ENCODE data around the gene CCDC144A. TPM values are rescaled to one million over a fixed set of nuclear protein-coding genes. Genes with fewer than 3 reads are reported as not detected.
"Not testable (repeated sequence)": the region's sequence is repeated elsewhere in the genome, so short reads cannot be mapped to it uniquely, and the experiment has no call there.

Gene CCDC144A, protein sequence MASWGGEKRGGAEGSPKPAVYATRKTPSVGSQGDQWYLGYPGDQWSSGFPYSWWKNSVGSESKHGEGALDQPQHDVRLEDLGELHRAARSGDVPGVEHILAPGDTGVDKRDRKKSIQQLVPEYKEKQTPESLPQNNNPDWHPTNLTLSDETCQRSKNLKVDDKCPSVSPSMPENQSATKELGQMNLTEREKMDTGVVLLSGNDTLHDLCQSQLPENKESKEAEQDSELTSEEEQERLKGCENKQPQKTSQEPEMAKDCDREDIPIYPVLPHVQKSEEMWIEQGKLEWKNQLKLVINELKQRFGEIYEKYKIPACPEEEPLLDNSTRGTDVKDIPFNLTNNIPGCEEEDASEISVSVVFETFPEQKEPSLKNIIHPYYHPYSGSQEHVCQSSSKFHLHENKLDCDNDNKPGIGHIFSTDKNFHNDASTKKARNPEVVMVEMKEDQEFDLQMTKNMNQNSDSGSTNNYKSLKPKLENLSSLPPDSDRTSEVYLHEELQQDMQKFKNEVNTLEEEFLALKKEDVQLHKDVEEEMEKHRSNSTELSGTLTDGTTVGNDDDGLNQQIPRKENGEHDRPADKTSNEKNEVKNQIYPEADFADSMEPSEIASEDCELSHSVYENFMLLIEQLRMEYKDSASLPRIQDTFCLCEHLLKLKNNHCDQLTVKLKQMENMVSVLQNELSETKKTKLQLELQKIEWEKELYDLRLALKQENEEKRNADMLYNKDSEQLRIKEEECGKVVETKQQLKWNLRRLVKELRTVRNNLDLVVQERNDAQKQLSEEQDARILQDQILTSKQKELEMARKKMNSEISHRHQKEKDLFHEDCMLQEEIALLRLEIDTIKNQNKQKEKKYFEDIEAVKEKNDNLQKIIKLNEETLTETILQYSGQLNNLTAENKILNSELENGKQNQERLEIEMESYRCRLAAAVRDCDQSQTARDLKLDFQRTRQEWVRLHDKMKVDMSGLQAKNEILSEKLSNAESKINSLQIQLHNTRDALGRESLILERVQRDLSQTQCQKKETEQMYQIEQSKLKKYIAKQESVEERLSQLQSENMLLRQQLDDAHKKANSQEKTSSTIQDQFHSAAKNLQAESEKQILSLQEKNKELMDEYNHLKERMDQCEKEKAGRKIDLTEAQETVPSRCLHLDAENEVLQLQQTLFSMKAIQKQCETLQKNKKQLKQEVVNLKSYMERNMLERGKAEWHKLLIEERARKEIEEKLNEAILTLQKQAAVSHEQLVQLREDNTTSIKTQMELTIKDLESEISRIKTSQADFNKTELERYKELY (N-terminal part only)
- 6.5 TPM for total RNA-seq
- polyA plus RNA-seq (ENCODE audit: insufficient read depth in 1 of 8, insufficient read length in 8 of 8, low replicate concordance in 1 of 8), result 1 to 10 TPM in 4 of 8 donors, under 1 TPM in 4; 0.38 to 7.7 (median 1.6) TPM
- long read RNA-seq, donor 1, result 0 reads
- long read RNA-seq, donor 2, result 0 reads
- long read RNA-seq, donor 3, result 0 reads
- long read RNA-seq, donor 4, result 0 reads
- long read RNA-seq, donor 5, partial matches to known transcripts, result 0 of 1 reads
- long read RNA-seq, donor 5, other reads (novel, unspliced or antisense), result 0 of 1 reads
- long read RNA-seq, donor 6, result 0 reads
- long read RNA-seq, donor 7, result 0 reads
- long read RNA-seq, donor 8, result 0 reads
- long read RNA-seq, donor 9, result 0 reads
- long read RNA-seq, donor 10, result 0 reads
- long read RNA-seq, donor 11, result 0 reads

DNA sequence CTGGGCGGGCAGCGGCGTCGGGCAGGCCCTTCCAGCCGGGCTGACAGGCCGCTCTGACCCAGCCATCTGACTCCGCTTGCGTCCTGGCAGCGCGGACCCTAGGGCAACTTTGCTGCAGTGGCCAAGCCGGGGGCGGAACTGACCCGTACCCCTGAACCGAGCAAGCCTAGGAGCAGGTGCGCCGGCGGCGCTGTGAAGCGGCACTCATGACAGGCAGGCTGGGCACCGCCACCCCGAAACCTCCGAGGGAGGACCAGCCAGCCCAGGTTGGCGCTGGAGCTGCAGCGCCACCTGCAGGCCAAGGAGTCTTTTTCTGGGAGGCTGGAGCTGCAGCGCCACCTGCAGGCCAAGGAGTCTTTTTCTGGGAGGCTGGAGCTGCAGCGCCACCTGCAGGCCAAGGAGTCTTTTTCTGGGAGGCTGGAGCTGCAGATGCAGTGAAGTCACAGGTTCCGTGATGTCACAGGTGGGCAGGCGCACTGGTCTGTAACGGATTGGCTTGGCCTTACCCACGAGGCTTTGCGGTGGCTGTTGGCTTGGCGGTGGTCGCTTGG lies at the start of gene CCDC144A:
TSS of gene CCDC144A (plus strand) at position 511 of the 551 bp plus-strand sequence. CDS start 160 bp downstream, outside the sequence.
- H3K27ac ChIP-seq (ENCODE audit: low read length); H3K4me1 ChIP-seq (ENCODE audit: control insufficient read depth, insufficient read depth, low read length); H3K4me3 ChIP-seq (ENCODE audit: low read length); H3K9me3 ChIP-seq (replicated peaks; ENCODE audit: control insufficient read depth, low read depth, low read length); H3K27me3 ChIP-seq (ENCODE audit: control insufficient read depth, insufficient read depth, low read length); H3K36me3 ChIP-seq (ENCODE audit: control insufficient read depth, insufficient read depth, low read length); DNase-seq: not testable (repeated sequence)
- WGBS (ENCODE audit: insufficient coverage), result 74% methylated on average over 30 of the region's 33 CpGs

DNA sequence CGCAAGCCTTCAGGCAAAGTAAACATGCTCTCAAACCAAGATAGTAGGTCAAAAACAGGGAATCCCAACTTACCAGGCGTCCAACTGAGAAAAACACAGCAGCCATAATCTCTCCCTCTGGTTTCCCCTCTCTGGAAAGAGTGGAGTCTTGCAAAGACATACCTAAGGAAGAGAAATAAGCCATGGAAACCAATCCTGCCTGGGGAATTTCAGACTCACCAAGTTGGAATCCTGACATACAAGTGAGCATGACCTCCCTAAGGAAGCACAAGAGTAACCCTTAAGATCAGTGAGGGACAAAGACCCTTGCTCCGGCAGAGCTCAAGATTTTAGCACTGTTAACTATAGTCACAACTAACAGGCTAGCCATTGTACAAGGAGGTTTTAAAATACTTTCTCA lies 40.5 kb upstream of the CCDC144A start:
- Histone ChIP-seq H3K4me1 (ENCODE audit: control insufficient read depth, insufficient read depth, low read length) (peaks cover 6% of the 10 kb centered on the region), H3K9me3 (replicated peaks; ENCODE audit: control insufficient read depth, low read depth, low read length) (no peaks in the 10 kb centered on the region), H3K4me3 (ENCODE audit: low read length) (no peak overlapping the region), H3K36me3 (ENCODE audit: control insufficient read depth, insufficient read depth, low read length) (peaks cover 7% of the 10 kb centered on the region), H3K27ac (ENCODE audit: low read length) (no peak overlapping the region), H3K27me3 (ENCODE audit: control insufficient read depth, insufficient read depth, low read length) (no peaks in the 10 kb centered on the region)
- no CpG with 5 or more reads among the region's 3 CpGs for WGBS (ENCODE audit: insufficient coverage)
- no peak for DNase-seq

DNA sequence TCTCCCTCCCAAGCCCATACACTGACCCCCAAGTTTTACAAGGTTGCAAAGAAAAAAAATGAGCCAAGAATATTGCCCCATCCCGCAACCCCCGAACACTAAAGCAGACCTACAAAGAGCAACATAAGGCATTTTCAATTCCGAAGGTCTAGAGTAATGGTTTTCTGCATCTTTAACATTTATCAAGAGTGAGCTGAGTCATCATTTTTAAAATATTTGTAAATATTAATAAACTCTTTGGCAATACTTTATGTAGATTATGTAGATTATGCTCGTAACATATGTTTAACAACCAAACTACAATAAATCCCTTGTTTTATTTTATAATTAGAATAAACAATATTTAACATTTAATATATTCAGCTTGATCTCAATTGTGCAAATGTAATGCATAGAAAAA lies 37.8 kb upstream of the CCDC144A start:
- no CpG with 5 or more reads among the region's 4 CpGs for whole genome bisulfite sequencing (ENCODE audit: insufficient coverage)
- Histone ChIP-seq H3K27ac (ENCODE audit: low read length) (no peak overlapping the region), H3K36me3 (ENCODE audit: control insufficient read depth, insufficient read depth, low read length) (peaks cover 5% of the 10 kb centered on the region), H3K9me3 (replicated peaks; ENCODE audit: control insufficient read depth, low read depth, low read length) (no peaks in the 10 kb centered on the region), H3K4me3 (ENCODE audit: low read length) (peak overlapping the region; percentile 92), H3K27me3 (ENCODE audit: control insufficient read depth, insufficient read depth, low read length) (no peaks in the 10 kb centered on the region), H3K4me1 (ENCODE audit: control insufficient read depth, insufficient read depth, low read length) (peaks cover 6% of the 10 kb centered on the region)
- DNase-seq, result no peak

DNA sequence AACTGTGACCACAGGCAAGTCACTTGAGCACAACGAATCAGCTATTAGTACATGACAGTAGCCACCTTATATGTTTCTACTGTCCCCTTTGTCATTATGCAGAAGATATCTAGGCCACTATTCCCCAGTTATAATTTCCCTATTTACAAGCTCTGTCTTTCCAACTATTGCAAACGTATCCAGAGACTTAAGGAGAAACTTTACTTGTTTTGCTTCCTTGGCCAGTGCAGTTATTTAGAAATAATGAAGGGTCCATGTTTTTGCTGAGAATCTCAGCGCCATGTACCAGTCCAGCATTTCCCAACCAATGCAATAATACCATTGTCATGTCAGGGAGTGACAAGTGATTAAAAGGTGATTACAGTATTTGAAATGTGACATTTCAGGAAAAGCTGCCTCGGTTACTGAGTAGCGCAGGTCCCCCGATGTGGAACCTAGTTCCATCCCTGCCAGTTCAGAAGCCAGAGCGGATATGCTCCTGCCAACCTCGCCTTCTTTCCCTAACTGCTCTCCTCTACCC lies 37.1 kb upstream of the CCDC144A start:
- H3K36me3 ChIP-seq (ENCODE audit: control insufficient read depth, insufficient read depth, low read length), result peaks cover 4% of the 10 kb centered on the region
- DNase-seq, result peak; percentile 17
- 3% methylated on average over 5 of the region's 8 CpGs for WGBS (ENCODE audit: insufficient coverage)

GRCh38 chr17:16653367-16654041 lies 36.5 kb upstream of the CCDC144A start, which contains the start of gene ZNF624:
ZNF624 (minus strand) TSS chr17:16653850.
- Histone ChIP-seq H3K27ac (ENCODE audit: low read length) (peak within 1 kb of the TSS; percentile 94), H3K4me1 (ENCODE audit: control insufficient read depth, insufficient read depth, low read length) (peaks cover 6% of the 10 kb centered on the region), H3K27me3 (ENCODE audit: control insufficient read depth, insufficient read depth, low read length) (no peaks in the 10 kb centered on the region), H3K4me3 (ENCODE audit: low read length) (peak within 1 kb of the TSS; percentile 92), H3K36me3 (ENCODE audit: control insufficient read depth, insufficient read depth, low read length) (peaks cover 4% of the 10 kb centered on the region), H3K9me3 (replicated peaks; ENCODE audit: control insufficient read depth, low read depth, low read length) (no peaks in the 10 kb centered on the region)
- DNase-seq, result peak; percentile 97
- WGBS (ENCODE audit: insufficient coverage), result under 1% methylated on average over 51 of the region's 55 CpGs

More for the DNA sequence above, 37.1 kb upstream of the CCDC144A start:
- H3K27ac ChIP-seq (ENCODE audit: low read length), result peak overlapping the region; percentile 94
- peaks cover 6% of the 10 kb centered on the region for H3K4me1 ChIP-seq (ENCODE audit: control insufficient read depth, insufficient read depth, low read length)
- no peaks in the 10 kb centered on the region for H3K9me3 ChIP-seq (replicated peaks; ENCODE audit: control insufficient read depth, low read depth, low read length)
- H3K27me3 ChIP-seq (ENCODE audit: control insufficient read depth, insufficient read depth, low read length), result no peaks in the 10 kb centered on the region
- H3K4me3 ChIP-seq (ENCODE audit: low read length), result peak overlapping the region; percentile 92

DNA sequence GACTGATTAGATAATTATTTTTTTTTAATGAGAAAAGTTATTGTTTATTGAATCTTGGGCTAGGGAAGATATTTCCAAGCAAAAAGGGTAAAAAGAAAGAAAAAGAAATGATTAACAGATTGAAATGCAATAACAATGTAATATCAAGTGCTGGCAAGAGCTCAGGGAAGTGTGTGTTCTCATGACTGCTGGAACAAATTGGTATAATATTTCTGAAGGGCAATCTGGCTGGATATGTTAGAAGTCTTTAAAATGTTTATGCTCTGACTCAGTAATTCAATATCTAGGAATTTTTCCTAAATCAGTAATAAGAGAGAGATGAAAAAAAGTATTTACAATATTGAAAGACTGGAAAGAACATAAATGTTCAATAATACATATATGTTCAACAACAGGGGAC lies 28.8 kb upstream of the CCDC144A start:
- H3K27ac ChIP-seq (ENCODE audit: low read length), result no peak overlapping the region
- no peak overlapping the region for H3K4me3 ChIP-seq (ENCODE audit: low read length)
- H3K4me1 ChIP-seq (ENCODE audit: control insufficient read depth, insufficient read depth, low read length), result no peaks in the 10 kb centered on the region
- no peaks in the 10 kb centered on the region for H3K9me3 ChIP-seq (replicated peaks; ENCODE audit: control insufficient read depth, low read depth, low read length)
- peaks cover 8% of the 10 kb centered on the region for H3K27me3 ChIP-seq (ENCODE audit: control insufficient read depth, insufficient read depth, low read length)
- H3K36me3 ChIP-seq (ENCODE audit: control insufficient read depth, insufficient read depth, low read length), result no peaks in the 10 kb centered on the region
- DNase-seq, result no peak

DNA sequence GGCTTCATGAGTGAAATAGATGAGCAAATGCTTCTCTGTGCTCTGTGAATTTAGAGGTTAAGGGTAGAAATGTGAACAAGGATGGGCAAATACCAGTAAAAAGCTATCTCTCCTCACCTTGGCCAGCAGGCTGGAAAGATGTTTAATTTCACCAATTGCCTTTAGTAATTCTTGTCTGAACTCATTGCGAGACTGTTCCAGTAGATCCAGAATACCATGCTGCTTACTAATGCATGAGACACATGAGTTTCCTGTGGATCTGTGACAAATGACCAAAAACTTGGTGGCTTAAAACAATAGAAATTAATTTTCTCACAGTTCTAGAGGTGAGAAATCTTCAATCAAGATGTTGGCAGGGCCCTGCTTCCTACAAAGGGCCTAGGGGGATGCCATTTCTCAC lies 27.1 kb upstream of the CCDC144A start:
- no peak overlapping the region for H3K27ac ChIP-seq (ENCODE audit: low read length)
- 86% methylated on average over 1 of the region's 1 CpG for WGBS (ENCODE audit: insufficient coverage)

DNA sequence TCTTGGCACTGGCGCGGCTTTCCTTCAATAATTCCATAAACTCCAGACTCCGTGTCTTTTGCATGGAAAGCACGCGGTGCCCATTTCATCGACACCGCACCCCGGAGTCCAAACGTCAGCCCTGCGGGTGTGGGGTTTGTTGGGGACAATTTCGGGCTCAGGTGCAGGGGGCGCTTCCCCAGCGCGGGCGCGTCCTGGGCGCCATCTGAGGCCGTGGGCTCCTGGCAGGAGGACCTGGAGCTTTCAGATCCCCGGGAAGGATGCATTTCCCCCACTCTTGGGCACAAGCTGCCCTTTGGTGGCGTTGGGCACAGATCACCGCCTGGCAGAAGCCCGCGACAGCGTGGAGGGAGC lies 23.5 kb upstream of the CCDC144A start:
- peak overlapping the region; percentile 44 for H3K4me3 ChIP-seq (ENCODE audit: low read length)
- H3K27me3 ChIP-seq (ENCODE audit: control insufficient read depth, insufficient read depth, low read length), result peaks cover 25% of the 10 kb centered on the region
- WGBS (ENCODE audit: insufficient coverage), result 26% methylated on average over 19 of the region's 24 CpGs
- not testable (repeated sequence) for H3K4me1 ChIP-seq (ENCODE audit: control insufficient read depth, insufficient read depth, low read length); H3K27ac ChIP-seq (ENCODE audit: low read length); H3K9me3 ChIP-seq (replicated peaks; ENCODE audit: control insufficient read depth, low read depth, low read length); DNase-seq; H3K36me3 ChIP-seq (ENCODE audit: control insufficient read depth, insufficient read depth, low read length)

More for the DNA sequence above, 27.1 kb upstream of the CCDC144A start:
- Histone ChIP-seq H3K9me3 (replicated peaks; ENCODE audit: control insufficient read depth, low read depth, low read length) (no peaks in the 10 kb centered on the region), H3K27me3 (ENCODE audit: control insufficient read depth, insufficient read depth, low read length) (peaks cover 20% of the 10 kb centered on the region), H3K4me3 (ENCODE audit: low read length) (no peak overlapping the region), H3K36me3 (ENCODE audit: control insufficient read depth, insufficient read depth, low read length) (no peaks in the 10 kb centered on the region), H3K4me1 (ENCODE audit: control insufficient read depth, insufficient read depth, low read length) (peaks cover 4% of the 10 kb centered on the region)
- no peak for DNase-seq

All from muscle of leg (tissue), 16 donors.